K562 (cell line): Measurements from ENCODE around the gene ZNF607. TPM values are rescaled to one million over a fixed set of nuclear protein-coding genes. Genes with fewer than 3 reads are reported as not detected.
A peak's percentile ranks its signal among the peaks of the same experiment; 100 is the strongest.

Experiments used
- ATAC-seq: fragments of 200-7000 bp; cut with Tn5 transposase; 3 replicates; pipeline ENCODE4 v1.9.1; 2020; ENCODE audit warnings: moderate library complexity
- BruUV-seq: library from RNA; stranded (reverse); fragments of 400-500 nt; replicated peaks from 2 replicates; lab custom pipeline; 2021; lab: Mats Ljungman, UMichigan
- CTCF ChIA-PET: fragments of 300-600 bp; formaldehyde crosslinking; extraction: SDS; loops from one replicate; lab custom pipeline; 2021; ENCODE audit warnings: low intra/inter-chr PET ratio; lab: Yijun Ruan, JAX
- POLR2A ChIA-PET: fragments of 300-600, 350-650 bp; sonication (Branson Sonifier 250); formaldehyde crosslinking; extraction: SDS; loops from one replicate; lab custom pipeline; 2021; ENCODE audit warnings: antibody characterized with exemption, inconsistent platforms; lab: Yijun Ruan, JAX
- DNase-seq, 4 experiments: peaks; one replicate each; pipeline versions ENCODE4 v3.0.0 to v3.0.0-alpha.2; 2011 to 2018; ENCODE audit warnings: low spot score in 3 of 4, mixed read lengths in 3 of 4; ENCODE audit errors: extremely low read depth in 1 of 4
- FAIRE-seq: peaks from 2 replicates; lab custom pipeline; 2011; peaks lifted over from hg19 to GRCh38; lab: Jason Lieb, UNC
- H2AFZ ChIP-seq: 2 replicates; pipeline ENCODE4 v1.6.0; 2011; ENCODE audit warnings: low read depth, low read length, control low read depth, inconsistent platforms
- H3K27ac ChIP-seq: fragments of 200-600 bp; 3 replicates; pipeline ENCODE4 v1.8.0; 2011; ENCODE audit warnings: low read depth, mild to moderate bottlenecking, control low read depth, inconsistent platforms, low read length, moderate library complexity, mixed read lengths; ENCODE audit errors: extremely low read depth
- H3K27me3 ChIP-seq, 2 experiments: fragments of 300-600 bp in 1 of 2; 2 replicates in 1 of 2; 3 replicates in 1 of 2; pipeline versions ENCODE4 v1.6.0 to v1.8.0; 2011; ENCODE audit warnings: inconsistent platforms in 2 of 2, low read length in 2 of 2, mild to moderate bottlenecking in 1 of 2, mixed read lengths in 1 of 2, moderate library complexity in 1 of 2; ENCODE audit not compliant: control insufficient read depth in 2 of 2, insufficient read depth in 2 of 2
- H3K36me3 ChIP-seq: fragments of 300-600 bp; 3 replicates; pipeline ENCODE4 v1.8.0; 2011; ENCODE audit warnings: mild to moderate bottlenecking, low read length, inconsistent platforms; ENCODE audit not compliant: control insufficient read depth, insufficient read depth
- H3K4me1 ChIP-seq, 2 experiments: fragments of 200-600 bp in 1 of 2; replicated peaks in 1 of 2; 2 replicates in 1 of 2; 3 replicates in 1 of 2; pipeline versions ENCODE4 v1.5.1 to v1.8.0; 2011; ENCODE audit warnings: inconsistent platforms in 2 of 2, low read length in 2 of 2, mild to moderate bottlenecking in 1 of 2, mixed read lengths in 1 of 2, moderate library complexity in 1 of 2; ENCODE audit not compliant: control insufficient read depth in 2 of 2, insufficient read depth in 2 of 2
- H3K4me2 ChIP-seq: 2 replicates; pipeline ENCODE4 v1.6.1; 2011; ENCODE audit warnings: low read length, control low read depth, inconsistent platforms, mixed read lengths; ENCODE audit not compliant: insufficient read depth
- H3K4me3 ChIP-seq: fragments of 200-600 bp; sonication (generic), shearing (Covaris generic); 2 replicates; pipeline ENCODE4 v1.5.1; 2016; ENCODE audit warnings: control low read depth, inconsistent platforms
- H3K79me2 ChIP-seq: fragments of 200-600 bp; 3 replicates; pipeline ENCODE4 v1.8.0; 2011; ENCODE audit warnings: low read length, inconsistent platforms; ENCODE audit not compliant: control insufficient read depth, insufficient read depth
- H3K9ac ChIP-seq, 2 experiments: 2 replicates each; pipeline versions ENCODE4 v1.6.0 to v1.6.1; 2011; ENCODE audit warnings: low read depth in 2 of 2, low read length in 2 of 2, control low read depth in 1 of 2, inconsistent platforms in 1 of 2, mild to moderate bottlenecking in 1 of 2, mixed read lengths in 1 of 2; ENCODE audit not compliant: insufficient read depth in 1 of 2
- H3K9me1 ChIP-seq: one replicate; pipeline ENCODE4 v1.6.0; 2011; ENCODE audit warnings: inconsistent platforms, mild to moderate bottlenecking, low read length, moderate library complexity; ENCODE audit not compliant: control insufficient read depth, insufficient read depth
- H3K9me3 ChIP-seq: replicated peaks from 2 replicates; pipeline ENCODE4 v1.5.1; 2011; ENCODE audit warnings: low read depth, low read length, inconsistent platforms; ENCODE audit not compliant: control insufficient read depth, insufficient read depth
- H4K20me1 ChIP-seq: replicated peaks from 2 replicates; pipeline ENCODE4 v1.6.1; 2011; ENCODE audit warnings: low read length, inconsistent platforms, mixed read lengths; ENCODE audit not compliant: control insufficient read depth, insufficient read depth
- CREB1 ChIP-seq, 2 experiments: sonication (generic) in 1 of 2; formaldehyde crosslinking in 1 of 2; IDR thresholded peaks; 2 replicates each; pipeline versions ENCODE4 v1.6.1 to v1.8.0; 2012 to 2022; ENCODE audit warnings: inconsistent platforms in 1 of 2, mild to moderate bottlenecking in 1 of 2, missing genetic modification reagents in 1 of 2, moderate library complexity in 1 of 2
- KDM1A ChIP-seq, 2 experiments: fragments of 450-650 bp; IDR thresholded peaks; 2 replicates each; pipeline ENCODE4 v1.6.1; 2016; ENCODE audit warnings: mild to moderate bottlenecking in 2 of 2
- PHB ChIP-seq: fragments of 250-450 bp; sonication (Bioruptor Pico); IDR thresholded peaks from 2 replicates; pipeline ENCODE4 v1.5.0; 2021
- POLR3A ChIP-seq: IDR thresholded peaks from 2 replicates; pipeline ENCODE4 v1.6.1; 2011; ENCODE audit warnings: borderline replicate concordance, mild to moderate bottlenecking, moderate library complexity; ENCODE audit not compliant: insufficient read length, insufficient read depth; ENCODE audit errors: extremely low read depth
- RCOR1 ChIP-seq, 2 experiments: IDR thresholded peaks; 2 replicates each; pipeline ENCODE4 v1.6.1; 2012; ENCODE audit warnings: low read depth in 2 of 2, low read length in 2 of 2, borderline replicate concordance in 1 of 2, improper control_type of control experiment in 1 of 2
- UBTF ChIP-seq, 2 experiments: IDR thresholded peaks; 2 replicates each; pipeline ENCODE4 v1.6.1; 2012; ENCODE audit warnings: improper control_type of control experiment in 2 of 2, low read depth in 2 of 2, low read length in 2 of 2, borderline replicate concordance in 1 of 2
- YBX1 ChIP-seq: fragments of 450-650 bp; IDR thresholded peaks from 2 replicates; pipeline ENCODE4 v1.7.1; 2016; ENCODE audit warnings: mild to moderate bottlenecking
- ZNF175 ChIP-seq: fragments of 200-800 bp; sonication (Bioruptor generic); IDR thresholded peaks from 2 replicates; pipeline ENCODE4 v1.6.1; 2016; ENCODE audit warnings: low read depth, mild to moderate bottlenecking, missing genetic modification characterization, missing compliant biosample characterization
- ZNF431 ChIP-seq: sonication (generic); formaldehyde crosslinking; IDR thresholded peaks from 2 replicates; pipeline ENCODE4 v1.8.0; 2022; ENCODE audit warnings: mild to moderate bottlenecking, missing genetic modification reagents
- WGBS: fragments of 100-300 bp; shearing (Covaris generic); methylation state at CpG from one replicate; pipeline ENCODE4 v1.1.6; 2016; ENCODE audit warnings: low coverage, mixed read lengths; ENCODE audit not compliant: insufficient coverage; ENCODE audit errors: missing lambda C conversion rate; 5-methylcytosine and 5-hydroxymethylcytosine counted together
- in situ Hi-C: fragments of 300-500 bp; cut with MboI; formaldehyde crosslinking; loops from 4 replicates; pipeline ENCODE4 v1.15.0; 2018; ENCODE audit warnings: inconsistent platforms, mixed read lengths
- intact Hi-C: fragments of 100-400 bp; cut with micrococcal nuclease; formaldehyde crosslinking; loops from 2 replicates; pipeline ENCODE4 v1.14.2; 2022
- polyA plus RNA-seq, 8 experiments: library from polyadenylated mRNA; depleted of rRNA in 4 of 8; stranded (reverse) in 5 of 8; unstranded in 3 of 8; fragments of >200 nt; fragmentation: Nextera tagmentation in 2 of 8; fragmentation: Illumina TruSeq in 1 of 8; extraction: Ambion mirVana in 2 of 8; extraction: Trizol in 1 of 8; gene quantifications; 2 replicates each; pipeline versions ENCODE4 v1.2.1 to v1.2.3, GENCODE V29; 2011 to 2014; ENCODE audit warnings: inconsistent platforms in 1 of 8, missing spikeins in 1 of 8
- total RNA-seq, 7 experiments: library from RNA; depleted of rRNA in 6 of 7; stranded (reverse); fragments of >200 nt in 6 of 7; fragmentation: Illumina TruSeq in 2 of 7; extraction: Trizol in 2 of 7; gene quantifications; 2 replicates each; pipeline versions ENCODE4 v1.2.1 to v1.2.3, GENCODE V29; 2011 to 2021; ENCODE audit warnings: low replicate concordance in 1 of 7

Gene ZNF607
- total and polyA plus RNA-seq, 9 of the 15 experiments (the other 6 are each of a cell fraction or from before 2014, with no cell fraction given) = 0.65 to 5.1 (median 3.6) TPM

- Histone ChIP-seq H3K4me2 (peak overlapping the region; percentile 91), H3K9me1 (no peaks in the 10 kb centered on the region), H3K36me3 (no peaks in the 10 kb centered on the region), H3K79me2 (peaks cover 26% of the 10 kb centered on the region), H3K4me3 (peak overlapping the region; percentile 75), H3K9ac (peak overlapping the region in 1 of 2 experiments; percentile 72; a peak in 2 of 4 replicates), H4K20me1 (no peaks in the 10 kb centered on the region), H3K4me1 (peaks cover 3 to 15% of the 10 kb centered on the region in 2 experiments; a peak in 2 of 5 replicates), H2AFZ (peak overlapping the region; percentile 98), H3K27ac (peak overlapping the region; percentile 82; the same call in 2 of the 3 replicates), H3K9me3 (no peaks in the 10 kb centered on the region; the same call in 1 of the 2 replicates), H3K27me3 (no peaks in the 10 kb centered on the region)
- BruUV-seq = TSS peak; percentile 64
- intact Hi-C loops (no loop called here), in situ Hi-C loops (no loop called here)
- no peak for ATAC-seq
- POLR2A ChIA-PET = no interaction called here
- CTCF ChIA-PET = no interaction called here
- no peak for FAIRE-seq
- whole genome bisulfite sequencing = 1% methylated on average over 5 of the region's 5 CpGs
- peak in 2 of 4 experiments; percentile 6 to 11 for DNase-seq
- TF ChIP-seq YBX1 (no peak), RCOR1 (IDR thresholded peaks at IDR 0.05; ENCODE audit: borderline replicate concordance in 1 of 2, low read depth in 2 of 2, low read length in 2 of 2) (peak in 1 of 2 experiments; percentile 40; a peak in 1 of 4 replicates), KDM1A (IDR thresholded peaks at IDR 0.05) (peak; percentile 81 to 84), CREB1 (IDR thresholded peaks at IDR 0.05) (no peak), CREB1 (CRISPR knock-in tag; IDR thresholded peaks at IDR 0.05) (no peak), UBTF (IDR thresholded peaks at IDR 0.05; ENCODE audit: borderline replicate concordance in 1 of 2, low read depth in 2 of 2, low read length in 2 of 2) (no peak), ZNF431 (CRISPR knock-in tag) (no peak), POLR3A (no peak), ZNF175 (CRISPR knock-in tag) (no peak), PHB (no peak)
Observed at GRCh38 chr19:37654118-37654517, 65.4 kb downstream of the ZNF607 start.
